GM18517 (cell line): ENCODE data around the gene GATAD2A.

Experiments
- ATAC-seq: cut with Tn5 transposase; IDR thresholded peaks from one replicate; pipeline ENCODE4 v1.9.1; 2021; ENCODE audit warnings: mild to moderate bottlenecking, moderate library complexity; ENCODE audit not compliant: unreplicated experiment

The GATAD2A gene

GRCh38 chr19:19504754-19505668, 99.5 kb downstream of the GATAD2A start:
- ATAC-seq = no peak

- no peak for ATAC-seq
These were observed 100.3 kb downstream of the GATAD2A start for GRCh38 chr19:19505669-19506326.

GRCh38 chr19:19506592-19506991, 101.1 kb downstream of the GATAD2A start:
- ATAC-seq = no peak

GRCh38 chr19:19507354-19507753, 101.9 kb downstream of the GATAD2A start:
- ATAC-seq = no peak

- no peak for ATAC-seq
These were observed 102.7 kb downstream of the GATAD2A start for GRCh38 chr19:19508217-19508616.

GRCh38 chr19:19510432-19510831, 105.0 kb downstream of the GATAD2A start:
- no peak for ATAC-seq

GRCh38 chr19:19513682-19514081, 108.2 kb downstream of the GATAD2A start:
- ATAC-seq = no peak

GRCh38 chr19:19514215-19514657, 108.8 kb downstream of the GATAD2A start:
- ATAC-seq = no peak

- ATAC-seq = no peak
These were observed 109.6 kb downstream of the GATAD2A start, which contains the start of gene TSSK6 for GRCh38 chr19:19514881-19515641. Gene TSSK6 (minus strand): TSS chr19:19515548. CDS start chr19:19515427, 121 bp downstream.

GRCh38 chr19:19515642-19516519, 110.4 kb downstream of the GATAD2A start, which contains the start of gene NDUFA13:
Gene NDUFA13 (plus strand): TSS chr19:19516225. CDS start chr19:19516239, 14 bp downstream.
- peak; percentile 84 for ATAC-seq

GRCh38 chr19:19517235-19517619, 111.8 kb downstream of the GATAD2A start:
- no peak for ATAC-seq

GRCh38 chr19:19520989-19521388, 115.5 kb downstream of the GATAD2A start:
- ATAC-seq = no peak

- ATAC-seq = no peak
These were observed 117.7 kb downstream of the GATAD2A start for GRCh38 chr19:19523177-19523576.

GRCh38 chr19:19524053-19524452, 118.6 kb downstream of the GATAD2A start:
- no peak for ATAC-seq

- no peak for ATAC-seq
These were observed 120.3 kb downstream of the GATAD2A start for GRCh38 chr19:19525611-19526380.

GRCh38 chr19:19526581-19527370, 121.3 kb downstream of the GATAD2A start:
- ATAC-seq = no peak

- no peak for ATAC-seq
These were observed 121.8 kb downstream of the GATAD2A start for GRCh38 chr19:19527371-19527656.

- no peak for ATAC-seq
These were observed 122.5 kb downstream of the GATAD2A start for GRCh38 chr19:19527674-19528625.
